Endothelial cell of umbilical vein (primary cell): ENCODE measurements around the gene NGF. TPM values are rescaled to one million over a fixed set of nuclear protein-coding genes. Genes with fewer than 3 reads are reported as not detected.

Source experiments
- BruUV-seq: library from RNA; stranded (reverse); fragments of 400-500 nt; replicated peaks from 2 replicates; lab custom pipeline; 2021; lab: Mats Ljungman, UMichigan
- CTCF ChIA-PET: fragments of 300-600, 350-600 bp; sonication (Branson Sonifier 250); formaldehyde crosslinking; loops from one replicate; lab custom pipeline; 2021; ENCODE audit warnings: antibody characterized with exemption, inconsistent platforms; lab: Charles Lee
- POLR2A ChIA-PET: fragments of 300-600, 350-600 bp; sonication (Branson Sonifier 250); formaldehyde crosslinking; loops from one replicate; lab custom pipeline; 2021; ENCODE audit warnings: antibody characterized with exemption, inconsistent platforms; lab: Charles Lee
- DNase-seq: peaks from one replicate; pipeline ENCODE4 v3.0.0-alpha.2; 2011; ENCODE audit warnings: low read depth, low spot score
- FAIRE-seq: peaks from 2 replicates; lab custom pipeline; 2011; peaks lifted over from hg19 to GRCh38; lab: Jason Lieb, UNC
- H2AFZ ChIP-seq: 2 replicates; pipeline ENCODE4 v1.6.0; 2012; ENCODE audit warnings: low read depth, low read length, control low read depth, inconsistent platforms
- H3K27ac ChIP-seq: 2 replicates; pipeline ENCODE4 v1.5.1; 2011; ENCODE audit warnings: low read depth, mild to moderate bottlenecking, control low read depth, low read length, moderate library complexity; ENCODE audit not compliant: insufficient read depth
- H3K27me3 ChIP-seq, 2 experiments: 2 replicates each; pipeline versions ENCODE4 v1.6.0 to v1.6.1; 2011; ENCODE audit warnings: low read length in 2 of 2, mixed read lengths in 1 of 2; ENCODE audit not compliant: control insufficient read depth in 2 of 2, insufficient read depth in 2 of 2
- H3K36me3 ChIP-seq, 2 experiments: 2 replicates in 1 of 2; 3 replicates in 1 of 2; pipeline ENCODE4 v1.5.1; 2011; ENCODE audit warnings: low read length in 2 of 2, mild to moderate bottlenecking in 1 of 2, moderate library complexity in 1 of 2; ENCODE audit not compliant: control insufficient read depth in 2 of 2, insufficient read depth in 2 of 2; ENCODE audit errors: extremely low read depth in 1 of 2
- H3K4me1 ChIP-seq: 3 replicates; pipeline ENCODE4 v1.5.1; 2011; ENCODE audit warnings: mild to moderate bottlenecking, low read length; ENCODE audit not compliant: control insufficient read depth, insufficient read depth; ENCODE audit errors: extremely low read depth
- H3K4me2 ChIP-seq: 2 replicates; pipeline ENCODE4 v1.6.1; 2011; ENCODE audit warnings: low read length, control low read depth, mixed read lengths; ENCODE audit not compliant: insufficient read depth
- H3K4me3 ChIP-seq, 3 experiments: fragments of 200-600 bp in 1 of 3; sonication (generic), shearing (Covaris generic) in 1 of 3; replicated peaks in 1 of 3; 2 replicates each; pipeline ENCODE4 v1.5.1; 2011 to 2016; ENCODE audit warnings: control low read depth in 3 of 3, low read length in 3 of 3, mild to moderate bottlenecking in 2 of 3, inconsistent platforms in 1 of 3, low read depth in 1 of 3, moderate library complexity in 1 of 3; ENCODE audit not compliant: insufficient read depth in 1 of 3
- H3K79me2 ChIP-seq: 2 replicates; pipeline ENCODE4 v1.6.0; 2012; ENCODE audit warnings: low read length, inconsistent platforms; ENCODE audit not compliant: control insufficient read depth, insufficient read depth
- H3K9ac ChIP-seq: replicated peaks from 2 replicates; pipeline ENCODE3; 2011; ENCODE audit warnings: low read length, control low read depth; ENCODE audit not compliant: insufficient read depth; ENCODE audit errors: extremely low read depth
- H3K9me1 ChIP-seq: replicated peaks from 3 replicates; pipeline ENCODE4 v1.6.0; 2011; ENCODE audit warnings: mild to moderate bottlenecking, low read length; ENCODE audit not compliant: control insufficient read depth, insufficient read depth; ENCODE audit errors: extremely low read depth
- H3K9me3 ChIP-seq: replicated peaks from 2 replicates; pipeline ENCODE4 v1.5.1; 2012; ENCODE audit warnings: low read length, inconsistent platforms; ENCODE audit not compliant: control insufficient read depth, insufficient read depth
- H4K20me1 ChIP-seq: replicated peaks from 2 replicates; pipeline ENCODE3; 2011; ENCODE audit warnings: mild to moderate bottlenecking, low read length; ENCODE audit not compliant: control insufficient read depth, insufficient read depth; ENCODE audit errors: extremely low read depth
- CTCF ChIP-seq, 2 donors: IDR thresholded peaks; 1 replicate in 1 of 2; 2 replicates in 1 of 2; pipeline ENCODE4 v1.5.1; 2011; ENCODE audit warnings: low read length in 2 of 2, mild to moderate bottlenecking in 2 of 2, moderate library complexity in 2 of 2, control low read depth in 1 of 2, inconsistent platforms in 1 of 2, low read depth in 1 of 2; ENCODE audit not compliant: insufficient read depth in 1 of 2; ENCODE audit errors: extremely low read depth in 1 of 2
- EZH2 ChIP-seq: IDR thresholded peaks from 2 replicates; pipeline ENCODE4 v1.6.1; 2012; ENCODE audit warnings: borderline replicate concordance, low read depth, mild to moderate bottlenecking, moderate library complexity, low read length, inconsistent platforms; ENCODE audit not compliant: severe bottlenecking
- FOS ChIP-seq: IDR thresholded peaks from 2 replicates; pipeline ENCODE4 v1.6.1; 2011; ENCODE audit warnings: mild to moderate bottlenecking, low read length, moderate library complexity, borderline replicate concordance; ENCODE audit not compliant: insufficient read depth
- GATA2 ChIP-seq: IDR thresholded peaks from 2 replicates; pipeline ENCODE4 v1.7.0; 2011; ENCODE audit warnings: low read depth, mild to moderate bottlenecking, moderate library complexity, mixed read lengths, low read length; ENCODE audit not compliant: insufficient read length, insufficient read depth
- JUN ChIP-seq: IDR thresholded peaks from 2 replicates; pipeline ENCODE4 v1.6.1; 2011; ENCODE audit warnings: borderline replicate concordance, low read depth; ENCODE audit not compliant: insufficient read length, insufficient read depth
- MYC ChIP-seq: IDR thresholded peaks from one replicate; pipeline ENCODE4 v1.6.1; 2011; ENCODE audit warnings: mild to moderate bottlenecking, low read depth, low read length
- POLR2A ChIP-seq: IDR thresholded peaks from 2 replicates; pipeline ENCODE4 v1.6.1; 2012; ENCODE audit warnings: low read depth, mild to moderate bottlenecking, control low read depth, low read length
- POLR2AphosphoS5 ChIP-seq: IDR thresholded peaks from 2 replicates; pipeline ENCODE4 v1.6.1; 2012; ENCODE audit warnings: low read depth, mild to moderate bottlenecking, control low read depth, low read length, moderate library complexity; ENCODE audit not compliant: insufficient read depth
- dilution Hi-C: fragments of 300-500 bp; cut with MboI; formaldehyde crosslinking; loops from one replicate; pipeline ENCODE4 v1.15.0; 2019; ENCODE audit warnings: low sequenced_read_pairs; ENCODE audit not compliant: extremely low pct_ligation_motif_present
- intact Hi-C: fragments of 100-400 bp; cut with micrococcal nuclease; formaldehyde crosslinking; loops from one replicate; pipeline ENCODE4 v1.10.0; 2022
- polyA plus RNA-seq, 4 experiments: library from polyadenylated mRNA; depleted of rRNA in 3 of 4; stranded (reverse) in 3 of 4; unstranded in 1 of 4; fragments of >200 nt; gene quantifications; 2 replicates each; pipeline versions ENCODE4 v1.2.1 to v1.2.3, GENCODE V29; 2011 to 2012; ENCODE audit warnings: missing spikeins in 1 of 4
- total RNA-seq: library from RNA; stranded (reverse); gene quantifications from 2 replicates; pipeline ENCODE4 v1.2.3, GENCODE V29; 2021
- TF ChIP-seq, protein P1 (sequence below): IDR thresholded peaks from 2 replicates; pipeline ENCODE4 v1.6.1; 2011; ENCODE audit not compliant: insufficient read depth, insufficient read length

The NGF gene
- total and polyA plus RNA-seq, 2 donors (not counting 3 experiments of a cell fraction or from before 2014, with no cell fraction given): not detected

DNA sequence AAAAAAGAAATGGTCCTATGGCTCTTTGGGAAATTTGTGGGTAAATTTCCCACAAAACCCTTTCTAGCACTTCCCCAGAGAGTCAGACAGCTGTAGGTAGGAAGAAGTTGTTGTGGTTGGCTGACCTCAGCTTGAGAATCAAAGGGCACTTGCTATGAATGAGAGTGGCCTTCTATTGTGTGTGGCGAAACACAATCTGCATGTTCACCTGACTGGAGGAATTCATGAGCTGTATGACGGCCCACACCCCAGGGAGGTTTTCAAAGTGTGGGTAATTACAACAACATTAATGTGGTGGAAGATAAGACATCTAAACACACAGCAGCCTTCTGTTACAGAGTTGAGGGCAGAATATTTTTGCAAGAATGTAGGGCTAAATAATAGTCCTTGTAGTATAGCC is 38.8 kb downstream of the NGF start:
- Histone ChIP-seq H3K4me3 (no peak overlapping the region), H3K9me1 (no peaks in the 10 kb centered on the region), H4K20me1 (no peaks in the 10 kb centered on the region), H3K9ac (no peak overlapping the region), H2AFZ (no peak overlapping the region), H3K79me2 (no peaks in the 10 kb centered on the region), H3K27ac (no peak overlapping the region), H3K4me2 (no peak overlapping the region), H3K36me3 (no peaks in the 10 kb centered on the region), H3K4me1 (no peaks in the 10 kb centered on the region), H3K9me3 (no peaks in the 10 kb centered on the region), H3K27me3 (no peaks in the 10 kb centered on the region)
- TF ChIP-seq EZH2 (no peak), POLR2A (no peak), GATA2 (no peak), CTCF (IDR thresholded peaks at IDR 0.05; ENCODE audit: extremely low read depth in 1 of 2, insufficient read depth in 1 of 2, low read depth in 1 of 2, low read length in 2 of 2) (no peak), POLR2AphosphoS5 (no peak), JUN (no peak), MYC (no peak), FOS (no peak)
- TF ChIP-seq, protein P1, sequence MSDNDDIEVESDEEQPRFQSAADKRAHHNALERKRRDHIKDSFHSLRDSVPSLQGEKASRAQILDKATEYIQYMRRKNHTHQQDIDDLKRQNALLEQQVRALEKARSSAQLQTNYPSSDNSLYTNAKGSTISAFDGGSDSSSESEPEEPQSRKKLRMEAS: no peak
- dilution Hi-C loops (no loop called here), intact Hi-C loops (no loop called here)
- ChIA-PET POLR2A (no interaction called here), CTCF (interaction anchor here (1.4 kb wide), 1 partner anchor 18 kb away, joined by 3 read pairs; no protein-coding TSS in a partner anchor)
- DNase-seq (no peak), FAIRE-seq (no peak)
- BruUV-seq: no TSS peak
